Fibroblast of gingiva (primary cell): Measurements from ENCODE around the gene DHRS3.

Source experiments
- DNase-seq: peaks from one replicate; pipeline ENCODE4 v3.0.0-alpha.2; 2011; ENCODE audit warnings: low read depth

Gene DHRS3

GRCh38 chr1:12640237-12640957 lies 22.4 kb upstream of the DHRS3 start:
- DNase-seq, result no peak

GRCh38 chr1:12637693-12638092 lies 19.7 kb upstream of the DHRS3 start:
- no peak for DNase-seq

GRCh38 chr1:12636098-12636950 lies 18.3 kb upstream of the DHRS3 start:
- DNase-seq, result peak; percentile 64

- DNase-seq, result no peak
Measured at GRCh38 chr1:12634696-12635202, 16.7 kb upstream of the DHRS3 start.

- DNase-seq, result no peak
Measured at GRCh38 chr1:12634156-12634555, 16.1 kb upstream of the DHRS3 start.

GRCh38 chr1:12631571-12631970 lies 13.6 kb upstream of the DHRS3 start:
- DNase-seq, result no peak

- DNase-seq, result no peak
Measured at GRCh38 chr1:12630946-12631530, 13.0 kb upstream of the DHRS3 start.

- no peak for DNase-seq
Measured at GRCh38 chr1:12629985-12630760, 12.2 kb upstream of the DHRS3 start.

GRCh38 chr1:12629511-12629956 lies 11.5 kb upstream of the DHRS3 start:
- DNase-seq, result no peak

- DNase-seq, result no peak
Measured at GRCh38 chr1:12627296-12627695, 9.3 kb upstream of the DHRS3 start.

GRCh38 chr1:12626888-12627287 lies 8.9 kb upstream of the DHRS3 start:
- no peak for DNase-seq

- DNase-seq, result no peak
Measured at GRCh38 chr1:12625276-12625675, 7.3 kb upstream of the DHRS3 start.

GRCh38 chr1:12622506-12622905 lies 4.5 kb upstream of the DHRS3 start:
- DNase-seq, result no peak

- no peak for DNase-seq
Measured at GRCh38 chr1:12621346-12622335, 3.6 kb upstream of the DHRS3 start.

- no peak for DNase-seq
Measured at GRCh38 chr1:12620931-12621330, 2.9 kb upstream of the DHRS3 start.

GRCh38 chr1:12620488-12620865 lies 2.5 kb upstream of the DHRS3 start:
- no peak for DNase-seq

GRCh38 chr1:12619792-12620487 lies 1.9 kb upstream of the DHRS3 start:
- DNase-seq, result peak; percentile 81

- DNase-seq, result peak; percentile 47
Measured at GRCh38 chr1:12618965-12619791, 1.2 kb upstream of the DHRS3 start.

- DNase-seq, result no peak
Measured at GRCh38 chr1:12618661-12618964, 603 bp upstream of the DHRS3 start.
